IPS-11a (cell line): ENCODE results near the gene CDH26.

Source experiments
- H3K4me3 ChIP-seq: one replicate; pipeline ENCODE4 v1.5.1; 2013; ENCODE audit warnings: low read depth, low read length, control low read depth

CDH26 gene

GRCh38 chr20:60010689-60011458, 52.7 kb downstream of the CDH26 start:
- no peak overlapping the region for H3K4me3 ChIP-seq

- no peak overlapping the region for H3K4me3 ChIP-seq
These were observed 53.6 kb downstream of the CDH26 start for GRCh38 chr20:60011512-60012507.

- H3K4me3 ChIP-seq = no peak overlapping the region
These were observed 55.3 kb downstream of the CDH26 start for GRCh38 chr20:60013296-60014139.

GRCh38 chr20:60016406-60016805, 58.2 kb downstream of the CDH26 start:
- no peak overlapping the region for H3K4me3 ChIP-seq

- H3K4me3 ChIP-seq = no peak overlapping the region
These were observed 62.0 kb downstream of the CDH26 start for GRCh38 chr20:60020251-60020650.

- H3K4me3 ChIP-seq = no peak overlapping the region
These were observed 62.9 kb downstream of the CDH26 start for GRCh38 chr20:60021104-60021503.

- no peak overlapping the region for H3K4me3 ChIP-seq
These were observed 64.6 kb downstream of the CDH26 start for GRCh38 chr20:60022849-60023248.

- H3K4me3 ChIP-seq = no peak overlapping the region
These were observed 66.0 kb downstream of the CDH26 start for GRCh38 chr20:60024245-60024644.

- no peak overlapping the region for H3K4me3 ChIP-seq
These were observed 66.6 kb downstream of the CDH26 start for GRCh38 chr20:60024801-60025200.

GRCh38 chr20:60026010-60026409, 67.8 kb downstream of the CDH26 start:
- no peak overlapping the region for H3K4me3 ChIP-seq

GRCh38 chr20:60030471-60030870, 72.2 kb downstream of the CDH26 start:
- no peak overlapping the region for H3K4me3 ChIP-seq

GRCh38 chr20:60031107-60031506, 72.9 kb downstream of the CDH26 start:
- H3K4me3 ChIP-seq = no peak overlapping the region

GRCh38 chr20:60034231-60035110, 76.2 kb downstream of the CDH26 start:
- no peak overlapping the region for H3K4me3 ChIP-seq

- no peak overlapping the region for H3K4me3 ChIP-seq
These were observed 77.3 kb downstream of the CDH26 start for GRCh38 chr20:60035486-60035885.

GRCh38 chr20:60036346-60036745, 78.1 kb downstream of the CDH26 start:
- H3K4me3 ChIP-seq = no peak overlapping the region

- H3K4me3 ChIP-seq = no peak overlapping the region
These were observed 78.7 kb downstream of the CDH26 start for GRCh38 chr20:60036746-60037499.

- no peak overlapping the region for H3K4me3 ChIP-seq
These were observed 80.3 kb downstream of the CDH26 start for GRCh38 chr20:60038400-60039008.

- no peak overlapping the region for H3K4me3 ChIP-seq
These were observed 81.3 kb downstream of the CDH26 start for GRCh38 chr20:60039526-60039925.
